Stomach (tissue), 9 donors: Measurements from ENCODE around the gene TMTC2. TPM values are rescaled to one million over a fixed set of nuclear protein-coding genes. Genes with fewer than 3 reads are reported as not detected.
"Not testable (repeated sequence)": the region's sequence is repeated elsewhere in the genome, so short reads cannot be mapped to it uniquely, and the experiment has no call there.

Source experiments
- DNase-seq, 2 donors: peaks; one replicate each; pipeline versions ENCODE4 v3.0.0 to v3.0.0-alpha.2; 2013 to 2019
- H3K27ac ChIP-seq, 5 donors: fragments of 200-600 bp in 4 of 5; sonication (generic) in 4 of 5; one replicate each; pipeline ENCODE4 v1.5.1; 2013 to 2019; ENCODE audit warnings: mild to moderate bottlenecking in 1 of 5, moderate library complexity in 1 of 5
- H3K27me3 ChIP-seq, 3 donors: fragments of 200-600 bp; sonication (generic); one replicate each; pipeline ENCODE4 v1.5.1; 2017 to 2019; ENCODE audit warnings: mixed run types in 1 of 3
- H3K36me3 ChIP-seq, 4 donors: fragments of 200-600 bp; sonication (generic); 1 replicate in 3 of 4; 2 replicates in 1 of 4; pipeline ENCODE4 v1.5.1; 2016 to 2019
- H3K4me1 ChIP-seq, 4 donors: fragments of 200-600 bp; sonication (generic); one replicate each; pipeline ENCODE4 v1.5.1; 2016 to 2019
- H3K4me3 ChIP-seq, 4 donors: fragments of 200-600 bp; sonication (generic) in 3 of 4; one replicate each; pipeline ENCODE4 v1.5.1; 2016 to 2019; ENCODE audit warnings: mild to moderate bottlenecking in 1 of 4
- H3K9me3 ChIP-seq, 4 donors: fragments of 200-600 bp; sonication (generic); one replicate each; pipeline ENCODE4 v1.5.1; 2016 to 2019
- CTCF ChIP-seq, 7 experiments: fragments of 450-650 bp in 4 of 7; fragments of 200-600 bp in 3 of 7; sonication (generic) in 3 of 7; IDR thresholded peaks; one replicate each; pipeline ENCODE4 v1.5.1; 2016 to 2019; ENCODE audit warnings: antibody characterized with exemption in 7 of 7, control low read depth in 2 of 7, mild to moderate bottlenecking in 1 of 7
- EP300 ChIP-seq: sonication (generic); formaldehyde crosslinking; IDR thresholded peaks from one replicate; pipeline ENCODE4 v1.6.1; 2017; ENCODE audit warnings: antibody characterized with exemption
- POLR2A ChIP-seq, 4 donors: fragments of 450-650 bp; IDR thresholded peaks; one replicate each; pipeline ENCODE4 v1.6.1; 2016; ENCODE audit warnings: antibody characterized with exemption in 4 of 4, control low read depth in 2 of 4, mild to moderate bottlenecking in 1 of 4, moderate library complexity in 1 of 4
- POLR2AphosphoS5 ChIP-seq, 3 donors: sonication (generic); formaldehyde crosslinking; IDR thresholded peaks; one replicate each; pipeline ENCODE4 v1.6.1; 2016; ENCODE audit warnings: antibody characterized with exemption in 3 of 3
- WGBS, 5 donors: extraction: QIAGEN DNeasy Blood & Tissue Kit in 3 of 5; methylation state at CpG; one replicate each; pipeline versions ENCODE4 v1.1.5 to v1.1.7; 2013 to 2018; 5-methylcytosine and 5-hydroxymethylcytosine counted together
- intact Hi-C: fragments of 100-400 bp; cut with DNase I; formaldehyde crosslinking; loops from one replicate; pipeline ENCODE4 v1.15.1; 2023; ENCODE audit warnings: low total_unique reads
- polyA plus RNA-seq, 3 donors: library from polyadenylated mRNA; stranded (reverse); fragments of 200-250 nt; gene quantifications; one replicate each; pipeline ENCODE4 v1.2.3, GENCODE V29; 2013
- total RNA-seq, 5 donors: library from RNA; depleted of rRNA; stranded (reverse); fragments of >200 nt; gene quantifications; one replicate each; pipeline versions ENCODE4 v1.1.0 to v1.2.3, GENCODE V29; 2014 to 2016
- donor health status: healthy with polysubstance abuse.
- donor health status: Bipolar disorder and iron deficiency.
- donor health status: healthy.

The TMTC2 gene
- total and polyA plus RNA-seq, 8 donors, result 6.1 to 60.0 (median 27.5) TPM

GRCh38 chr12:82803201-82803600, 116.5 kb downstream of the TMTC2 start:
- peaks cover 0 to 5% (median 0%) of the 10 kb centered on the region in 4 donors for H3K36me3 ChIP-seq
- H3K4me3 ChIP-seq, result no peak overlapping the region
- H3K27me3 ChIP-seq, result no peaks in the 10 kb centered on the region
- no peaks in the 10 kb centered on the region for H3K9me3 ChIP-seq
- TF ChIP-seq CTCF (IDR thresholded peaks at IDR 0.05), result no peak
- TF ChIP-seq POLR2AphosphoS5 (IDR thresholded peaks at IDR 0.05), result no peak
- no peak for TF ChIP-seq POLR2A (IDR thresholded peaks at IDR 0.05)
- TF ChIP-seq EP300, result no peak
- peaks cover 0 to 41% (median 22%) of the 10 kb centered on the region in 4 donors for H3K4me1 ChIP-seq
- intact Hi-C loops, result no loop called here
- DNase-seq, result no peak
- 68 to 77% (median 71%) methylated on average over 3 of the region's 3 CpGs for WGBS, 5 donors
- peak overlapping the region; percentile 2 to 87 (median 80) for H3K27ac ChIP-seq

- Histone ChIP-seq H3K4me1 (peaks cover 0 to 38% (median 22%) of the 10 kb centered on the region in 4 donors), H3K27ac (peak overlapping the region; percentile 71 to 87 (median 80)), H3K27me3 (no peaks in the 10 kb centered on the region), H3K9me3 (no peaks in the 10 kb centered on the region), H3K4me3 (no peak overlapping the region), H3K36me3 (peaks cover 0 to 5% (median 0%) of the 10 kb centered on the region in 4 donors)
- DNase-seq, result no peak
- WGBS, 5 donors, result 36 to 59% (median 49%) methylated on average over 2 of the region's 2 CpGs
- no peak for TF ChIP-seq POLR2AphosphoS5 (IDR thresholded peaks at IDR 0.05)
- no peak for TF ChIP-seq CTCF (IDR thresholded peaks at IDR 0.05)
- no peak for TF ChIP-seq EP300
- no peak for TF ChIP-seq POLR2A (IDR thresholded peaks at IDR 0.05)
- intact Hi-C loops, result no loop called here
Measured at GRCh38 chr12:82804601-82805000, 117.9 kb downstream of the TMTC2 start.

- TF ChIP-seq POLR2AphosphoS5 (IDR thresholded peaks at IDR 0.05), result peak in 2 of 3 donors; percentile 40 to 66
- Histone ChIP-seq H3K4me1 (peaks cover 0 to 34% (median 22%) of the 10 kb centered on the region in 4 donors), H3K27ac (peak overlapping the region; percentile 71 to 87 (median 80))
- H3K9me3 ChIP-seq, H3K4me3 ChIP-seq, intact Hi-C loops, H3K27me3 ChIP-seq, H3K36me3 ChIP-seq: not testable (repeated sequence)
- peak in 1 of 2 donors; percentile 24 for DNase-seq
- 30 to 57% (median 47%) methylated on average over 2 of the region's 2 CpGs for WGBS, 5 donors
Measured at GRCh38 chr12:82805004-82805403, 118.3 kb downstream of the TMTC2 start.

GRCh38 chr12:82805812-82806497, 119.2 kb downstream of the TMTC2 start:
- Histone ChIP-seq H3K4me1 (peaks cover 0 to 29% (median 22%) of the 10 kb centered on the region in 4 donors), H3K27ac (peak overlapping the region; percentile 71 to 96 (median 82)), H3K27me3 (no peaks in the 10 kb centered on the region), H3K4me3 (no peak overlapping the region), H3K9me3 (no peaks in the 10 kb centered on the region), H3K36me3 (peaks cover 0 to 5% (median 0%) of the 10 kb centered on the region in 4 donors)
- TF ChIP-seq EP300 (no peak), POLR2AphosphoS5 (IDR thresholded peaks at IDR 0.05) (no peak), POLR2A (IDR thresholded peaks at IDR 0.05) (no peak), CTCF (IDR thresholded peaks at IDR 0.05) (no peak)
- intact Hi-C loops, result no loop called here
- DNase-seq, result no peak
- 48 to 69% (median 55%) methylated on average over 4 of the region's 4 CpGs for WGBS, 5 donors

- intact Hi-C loops, result no loop called here
- DNase-seq, result no peak
- Histone ChIP-seq H3K27ac (no peak overlapping the region), H3K9me3 (no peaks in the 10 kb centered on the region), H3K27me3 (no peaks in the 10 kb centered on the region), H3K4me1 (peaks cover 0 to 29% (median 22%) of the 10 kb centered on the region in 4 donors), H3K4me3 (no peak overlapping the region), H3K36me3 (no peaks in the 10 kb centered on the region)
- TF ChIP-seq EP300 (no peak), POLR2A (IDR thresholded peaks at IDR 0.05) (no peak), CTCF (IDR thresholded peaks at IDR 0.05) (no peak), POLR2AphosphoS5 (IDR thresholded peaks at IDR 0.05) (no peak)
Measured at GRCh38 chr12:82807132-82807737, 120.5 kb downstream of the TMTC2 start.
